OCI-LY1 (cell line): Measurements from ENCODE around the gene PCNP.

Experiments
- CTCF ChIP-seq: fragments of 200-600 bp; sonication (generic), shearing (Covaris generic); IDR thresholded peaks from 2 replicates; pipeline ENCODE4 v1.5.1; 2017; ENCODE audit warnings: mild to moderate bottlenecking, antibody characterized with exemption, low read length, moderate library complexity, mixed read lengths
- EZH2 ChIP-seq: fragments of 200-600 bp; sonication (generic), shearing (Covaris generic); IDR thresholded peaks from 2 replicates; pipeline ENCODE4 v1.8.0; 2017; ENCODE audit warnings: borderline replicate concordance, mixed run types, mild to moderate bottlenecking, antibody characterized with exemption, low read length, moderate library complexity, mixed read lengths

- no peak for TF ChIP-seq CTCF
- TF ChIP-seq EZH2: no peak
Observed at GRCh38 chr3:101640256-101640655, 66.3 kb downstream of the PCNP start.
